HEK293 (cell line): ENCODE measurements around the gene MLN.

Experiments used
- CTCF ChIA-PET: fragments of 350-600 bp; formaldehyde crosslinking; extraction: SDS; loops from one replicate; lab custom pipeline; 2021; ENCODE audit warnings: antibody characterized with exemption; lab: Yijun Ruan, JAX
- POLR2A ChIA-PET: fragments of 300-600 bp; formaldehyde crosslinking; extraction: SDS; loops from one replicate; lab custom pipeline; 2020; ENCODE audit warnings: antibody characterized with exemption, inconsistent platforms; lab: Yijun Ruan, JAX
- H3K27ac ChIP-seq: fragments of 200-500 bp; sonication (Bioruptor generic); 2 replicates; pipeline ENCODE4 v1.5.1; 2014; ENCODE audit warnings: low read depth, low read length, control low read depth, inconsistent platforms; ENCODE audit errors: extremely low read depth
- H3K36me3 ChIP-seq, 2 experiments: fragments of 200-500 bp in 1 of 2; sonication (Bioruptor generic) in 1 of 2; 1 replicate in 1 of 2; 2 replicates in 1 of 2; pipeline ENCODE4 v1.5.1; 2014 to 2017; ENCODE audit warnings: inconsistent platforms in 2 of 2, low read length in 2 of 2; ENCODE audit not compliant: control insufficient read depth in 2 of 2, insufficient read depth in 1 of 2
- H3K4me1 ChIP-seq: fragments of 200-500 bp; sonication (Bioruptor generic); 2 replicates; pipeline ENCODE4 v1.5.1; 2014; ENCODE audit warnings: mild to moderate bottlenecking, low read length, inconsistent platforms; ENCODE audit not compliant: control insufficient read depth, insufficient read depth
- H3K4me3 ChIP-seq: 2 replicates; pipeline ENCODE4 v1.5.1; 2011; ENCODE audit warnings: low read depth, mild to moderate bottlenecking, control low read depth, low read length, moderate library complexity
- H3K9me3 ChIP-seq: fragments of 200-500 bp; sonication (Bioruptor generic); 2 replicates; pipeline ENCODE4 v1.5.1; 2014; ENCODE audit warnings: low read depth, low read length, inconsistent platforms; ENCODE audit not compliant: control insufficient read depth, insufficient read depth
- ATF2 ChIP-seq: fragments of 450-650 bp; formaldehyde crosslinking; IDR thresholded peaks from 2 replicates; pipeline ENCODE4 v1.5.1; 2016; ENCODE audit warnings: missing biosample characterization, missing genetic modification characterization, low read depth
- FEZF1 ChIP-seq: fragments of 450-650 bp; formaldehyde crosslinking; IDR thresholded peaks from 2 replicates; pipeline ENCODE4 v1.5.1; 2016; ENCODE audit warnings: missing biosample characterization, missing genetic modification characterization
- GLIS1 ChIP-seq: fragments of 450-650 bp; formaldehyde crosslinking; IDR thresholded peaks from 2 replicates; pipeline ENCODE4 v1.5.1; 2016; ENCODE audit warnings: missing biosample characterization, missing genetic modification characterization
- HOXA7 ChIP-seq: sonication (generic); formaldehyde crosslinking; IDR thresholded peaks from 2 replicates; pipeline ENCODE4 v1.8.1; 2022; ENCODE audit warnings: missing genetic modification reagents, borderline replicate concordance
- PBX3 ChIP-seq: sonication (generic); formaldehyde crosslinking; IDR thresholded peaks from 2 replicates; pipeline ENCODE4 v1.8.1; 2022; ENCODE audit warnings: mild to moderate bottlenecking, moderate library complexity, missing genetic modification reagents
- SP7 ChIP-seq: fragments of 450-650 bp; formaldehyde crosslinking; IDR thresholded peaks from 2 replicates; pipeline ENCODE4 v1.5.1; 2016; ENCODE audit warnings: missing biosample characterization, missing genetic modification characterization
- TRIM28 ChIP-seq: IDR thresholded peaks from 2 replicates; pipeline ENCODE4 v1.6.1; 2011; ENCODE audit warnings: low read length, control low read depth, borderline replicate concordance
- ZBTB11 ChIP-seq: fragments of 450-650 bp; formaldehyde crosslinking; conservative IDR thresholded peaks from 2 replicates; pipeline ENCODE4 v1.5.1; 2016; ENCODE audit warnings: low read depth, missing biosample characterization, missing genetic modification characterization
- ZNF175 ChIP-seq: fragments of 450-650 bp; formaldehyde crosslinking; IDR thresholded peaks from 2 replicates; pipeline ENCODE4 v1.5.1; 2016; ENCODE audit warnings: missing biosample characterization, missing genetic modification characterization
- ZNF221 ChIP-seq: fragments of 450-650 bp; formaldehyde crosslinking; IDR thresholded peaks from 2 replicates; pipeline ENCODE4 v1.5.1; 2017; ENCODE audit warnings: missing biosample characterization, missing genetic modification characterization, borderline replicate concordance
- ZNF394 ChIP-seq: fragments of 450-650 bp; formaldehyde crosslinking; IDR thresholded peaks from 2 replicates; pipeline ENCODE4 v1.5.1; 2016; ENCODE audit warnings: missing biosample characterization, missing genetic modification characterization, mild to moderate bottlenecking, moderate library complexity, borderline replicate concordance
- ZNF473 ChIP-seq: fragments of 450-650 bp; formaldehyde crosslinking; IDR thresholded peaks from 2 replicates; pipeline ENCODE4 v1.5.1; 2017; ENCODE audit warnings: missing biosample characterization, missing genetic modification characterization
- ZNF830 ChIP-seq: fragments of 450-650 bp; IDR thresholded peaks from 2 replicates; pipeline ENCODE4 v1.5.0; 2018; ENCODE audit warnings: missing biosample characterization, missing genetic modification characterization, low read depth, mild to moderate bottlenecking, moderate library complexity

Gene MLN

GRCh38 chr6:33755070-33755869 lies 48.5 kb downstream of the MLN start (continued):
- TF ChIP-seq GLIS1 (peak; percentile 92), SP7 (0 out of 2 replicates have a peak, but pooled peaks have one; percentile 38)

GRCh38 chr6:33754222-33754621 lies 49.6 kb downstream of the MLN start:
- Histone ChIP-seq H3K27ac (no peak overlapping the region), H3K4me1 (peaks cover 24% of the 10 kb centered on the region), H3K9me3 (no peaks in the 10 kb centered on the region), H3K4me3 (no peak overlapping the region), H3K36me3 (no peaks in the 10 kb centered on the region)
- POLR2A ChIA-PET: no interaction called here
- CTCF ChIA-PET: interaction anchor here (0.5 to 12.1 kb wide), 6 partner anchors 9 to 403 kb away, joined by 3 to 193 read pairs (median 4); partner anchors contain the start of gene IP6K3
- TF ChIP-seq FEZF1 (tag by site-specific recombination): no peak
- no peak for TF ChIP-seq ATF2 (tag by site-specific recombination)
- no peak for TF ChIP-seq PBX3 (CRISPR knock-in tag)
- TF ChIP-seq ZNF221: no peak

- Histone ChIP-seq H3K27ac (peak overlapping the region; percentile 34; the same call in 1 of the 2 replicates), H3K9me3 (no peaks in the 10 kb centered on the region), H3K36me3 (no peaks in the 10 kb centered on the region), H3K4me1 (peaks cover 20% of the 10 kb centered on the region), H3K4me3 (no peak overlapping the region)
- TF ChIP-seq TRIM28: no peak
- TF ChIP-seq ZNF175: no peak
- no peak for TF ChIP-seq ZNF830 (tag by site-specific recombination)
- TF ChIP-seq HOXA7 (CRISPR knock-in tag): no peak
- no peak for TF ChIP-seq ZBTB11 (tag by site-specific recombination)
- TF ChIP-seq ZNF394 (tag by site-specific recombination): no peak
- no peak for TF ChIP-seq ZNF473 (tag by site-specific recombination)
- CTCF ChIA-PET: interaction anchor here (1.4 to 1.9 kb wide), 3 partner anchors 10 to 18 kb away, joined by 4 to 10 read pairs (median 9); no protein-coding TSS in a partner anchor
- POLR2A ChIA-PET: no interaction called here
These were observed 51.2 kb downstream of the MLN start for GRCh38 chr6:33752646-33753015.
